Tibial artery (tissue), 4 donors: ENCODE data around the gene TRIM3.
A peak's percentile ranks its signal among the peaks of the same experiment; 100 is the strongest.
"Not testable (repeated sequence)": the region's sequence is repeated elsewhere in the genome, so short reads cannot be mapped to it uniquely, and the experiment has no call there.

ENCODE experiments used
- DNase-seq, 2 donors: peaks; one replicate each; pipeline ENCODE4 v3.0.0-alpha.2; 2019
- H3K27ac ChIP-seq, 2 donors: fragments of 200-600 bp; sonication (generic) in 1 of 2; 1 replicate in 1 of 2; 2 replicates in 1 of 2; pipeline ENCODE4 v1.5.1; 2018 to 2019; ENCODE audit warnings: mild to moderate bottlenecking in 1 of 2
- H3K27me3 ChIP-seq, 2 donors: fragments of 200-600 bp; sonication (generic) in 1 of 2; one replicate each; pipeline versions ENCODE4 v1.5.1 to v1.6.0; 2016 to 2019
- H3K36me3 ChIP-seq, 3 donors: fragments of 200-600 bp; sonication (generic) in 2 of 3; one replicate each; pipeline ENCODE4 v1.5.1; 2016 to 2019; ENCODE audit warnings: mild to moderate bottlenecking in 2 of 3
- H3K4me1 ChIP-seq, 4 donors: fragments of 200-600 bp; sonication (generic) in 2 of 4; 1 replicate in 3 of 4; 2 replicates in 1 of 4; pipeline ENCODE4 v1.5.1; 2016 to 2019
- H3K4me3 ChIP-seq, 2 donors: fragments of 200-600 bp; sonication (generic) in 1 of 2; 1 replicate in 1 of 2; 2 replicates in 1 of 2; pipeline ENCODE4 v1.5.1; 2018 to 2019; ENCODE audit warnings: mild to moderate bottlenecking in 2 of 2
- H3K9me3 ChIP-seq, 3 donors: fragments of 200-600 bp; sonication (generic) in 1 of 3; one replicate each; pipeline ENCODE4 v1.5.1; 2016 to 2019
- CTCF ChIP-seq, 2 experiments: fragments of 200-600 bp in 1 of 2; fragments of 450-650 bp in 1 of 2; IDR thresholded peaks; one replicate each; pipeline ENCODE4 v1.5.1; 2017 to 2019; ENCODE audit warnings: antibody characterized with exemption in 2 of 2, mild to moderate bottlenecking in 1 of 2, moderate library complexity in 1 of 2
- intact Hi-C: fragments of 100-400 bp; cut with DNase I; formaldehyde crosslinking; loops from one replicate; pipeline ENCODE4 v1.15.0; 2023; ENCODE audit warnings: low total_unique reads

Gene TRIM3

GRCh38 chr11:6473451-6474412 lies at the start of gene TRIM3:
TSS of gene TRIM3 (minus strand) at chr11:6473941. CDS start at chr11:6465695, 8,246 bp downstream.
- H3K27ac ChIP-seq: peak within 1 kb of the TSS; percentile 84 to 92
- intact Hi-C loops: no loop called here
- H3K4me1 ChIP-seq: peaks cover 5 to 53% (median 25%) of the 10 kb centered on the region in 4 donors
- peak within 1 kb of the TSS; percentile 79 to 92 for H3K4me3 ChIP-seq
- H3K36me3 ChIP-seq: peaks cover 5 to 24% (median 23%) of the 10 kb centered on the region in 3 donors
- no peak for TF ChIP-seq CTCF (IDR thresholded peaks at IDR 0.05)
- peak; percentile 93 to 98 for DNase-seq
- no peaks in the 10 kb centered on the region for H3K9me3 ChIP-seq
- no peaks in the 10 kb centered on the region for H3K27me3 ChIP-seq

- Histone ChIP-seq H3K27ac (no peak overlapping the region), H3K4me1 (no peaks in the 10 kb centered on the region), H3K9me3 (no peaks in the 10 kb centered on the region), H3K27me3 (no peaks in the 10 kb centered on the region), H3K36me3 (peaks cover 9 to 16% (median 13%) of the 10 kb centered on the region in 3 donors), H3K4me3 (no peak overlapping the region)
- DNase-seq: no peak
- no peak for TF ChIP-seq CTCF (IDR thresholded peaks at IDR 0.05)
- intact Hi-C loops: no loop called here
Measured at GRCh38 chr11:6523253-6523652, 49.5 kb upstream of the TRIM3 start.

DNA sequence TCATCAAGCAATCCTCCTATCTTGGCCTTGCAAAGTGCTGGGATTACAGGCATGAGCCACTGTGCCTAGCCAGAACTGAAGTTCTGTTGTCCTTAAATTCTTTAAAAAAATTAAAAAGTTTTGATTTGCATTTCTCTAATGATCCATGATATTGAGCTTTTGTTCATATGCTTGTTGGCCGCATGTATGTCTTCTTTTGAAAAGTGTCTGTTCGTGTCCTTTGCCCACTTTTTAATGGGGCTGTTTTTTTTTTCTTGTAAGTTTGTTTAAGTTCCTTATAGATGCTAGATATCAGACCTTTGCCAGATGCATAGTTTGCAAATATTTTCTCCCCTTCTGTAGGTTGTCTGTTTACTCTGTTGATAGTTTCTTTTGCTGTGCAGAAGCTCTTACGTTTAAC lies 48.2 kb upstream of the TRIM3 start:
- intact Hi-C loops, DNase-seq, H3K4me1 ChIP-seq: not testable (repeated sequence)

GRCh38 chr11:6520265-6520664 lies 46.5 kb upstream of the TRIM3 start:
- DNase-seq: no peak
- Histone ChIP-seq H3K4me1 (peaks cover 0 to 9% (median 4%) of the 10 kb centered on the region in 4 donors), H3K27me3 (no peaks in the 10 kb centered on the region), H3K9me3 (no peaks in the 10 kb centered on the region), H3K4me3 (no peak overlapping the region), H3K36me3 (peaks cover 9 to 16% (median 13%) of the 10 kb centered on the region in 3 donors), H3K27ac (no peak overlapping the region)
- intact Hi-C loops: no loop called here
- no peak for TF ChIP-seq CTCF (IDR thresholded peaks at IDR 0.05)

More for the DNA sequence above, 48.2 kb upstream of the TRIM3 start:
- not testable (repeated sequence) for H3K4me3 ChIP-seq, H3K27me3 ChIP-seq, H3K9me3 ChIP-seq, H3K27ac ChIP-seq
- H3K36me3 ChIP-seq: peaks cover 9 to 16% (median 13%) of the 10 kb centered on the region in 3 donors

- Histone ChIP-seq H3K4me1 (peaks cover 0 to 16% (median 5%) of the 10 kb centered on the region in 4 donors), H3K36me3 (peaks cover 18 to 29% (median 21%) of the 10 kb centered on the region in 3 donors), H3K9me3 (no peaks in the 10 kb centered on the region), H3K4me3 (no peak overlapping the region), H3K27ac (peak overlapping the region in 1 of 2 donors; percentile 76), H3K27me3 (no peaks in the 10 kb centered on the region)
- no peak for DNase-seq
- intact Hi-C loops: no loop called here
- TF ChIP-seq CTCF (IDR thresholded peaks at IDR 0.05): no peak
Measured at GRCh38 chr11:6516865-6517264, 43.1 kb upstream of the TRIM3 start.
